Hematopoietic multipotent progenitor cell (in vitro differentiated cells): Measurements from ENCODE around the gene KRT23. TPM values are rescaled to one million over a fixed set of nuclear protein-coding genes. Genes with fewer than 3 reads are reported as not detected.

ENCODE experiments used
- DNase-seq, 3 donors: peaks; one replicate each; pipeline ENCODE4 v3.0.0-alpha.2; 2011 to 2015; ENCODE audit warnings: low read depth in 2 of 3, low spot score in 2 of 3
- total RNA-seq: library from RNA; depleted of rRNA; stranded (reverse); fragments of >200 nt; gene quantifications from one replicate; pipeline ENCODE4 v1.2.3, GENCODE V29; 2012

Gene KRT23
- total RNA-seq, 1 donor, result under 0.01 TPM

GRCh38 chr17:40873801-40874200 is 63.6 kb downstream of the KRT23 start:
- DNase-seq, result no peak

GRCh38 chr17:40873255-40873654 is 64.2 kb downstream of the KRT23 start:
- no peak for DNase-seq

Other genes starting within 250 kb of the KRT23 start
- not detected for gene KRT24, start 233.9 kb downstream of the KRT23 start, total RNA-seq
- gene KRT25, start 182.3 kb downstream of the KRT23 start, total RNA-seq, result not detected
- not detected for gene KRT26, start 165.4 kb downstream of the KRT23 start, total RNA-seq
- not detected for gene KRT27, start 155.1 kb downstream of the KRT23 start, total RNA-seq
- gene KRT28, start 137.7 kb downstream of the KRT23 start, total RNA-seq, result not detected
- gene KRT10, start 115.0 kb downstream of the KRT23 start, total RNA-seq, result 3.8 TPM
- gene KRT12, start 70.4 kb downstream of the KRT23 start, total RNA-seq, result not detected
- gene KRT20, start 52.4 kb downstream of the KRT23 start, total RNA-seq, result not detected
- under 0.01 TPM for gene KRT39, start 29.3 kb upstream of the KRT23 start, total RNA-seq
- not detected for gene KRT40, start 46.7 kb upstream of the KRT23 start, total RNA-seq
- gene KRTAP3-3, start 56.5 kb upstream of the KRT23 start, total RNA-seq, result not detected
- not detected for gene KRTAP3-2, start 62.3 kb upstream of the KRT23 start, total RNA-seq
- not detected for gene KRTAP3-1, start 71.5 kb upstream of the KRT23 start, total RNA-seq
- not detected for gene KRTAP1-5, start 89.6 kb upstream of the KRT23 start, total RNA-seq
- not detected for gene KRTAP1-4, start 92.5 kb upstream of the KRT23 start, total RNA-seq
- not detected for gene KRTAP1-3, start 97.2 kb upstream of the KRT23 start, total RNA-seq
- not detected for gene KRTAP1-1, start 103.8 kb upstream of the KRT23 start, total RNA-seq
- gene KRTAP2-1, start 109.7 kb upstream of the KRT23 start, total RNA-seq, result not detected
- gene KRTAP2-2, start 117.6 kb upstream of the KRT23 start, total RNA-seq, result not detected
- not detected for gene KRTAP2-3, start 122.5 kb upstream of the KRT23 start, total RNA-seq
- not detected for gene KRTAP2-4, start 128.2 kb upstream of the KRT23 start, total RNA-seq
- gene KRTAP4-7, start 146.5 kb upstream of the KRT23 start, total RNA-seq, result not detected
- not detected for gene KRTAP4-8, start 160.5 kb upstream of the KRT23 start, total RNA-seq
- not detected for gene KRTAP4-16, start 164.6 kb upstream of the KRT23 start, total RNA-seq
- gene KRTAP4-9, start 167.7 kb upstream of the KRT23 start, total RNA-seq, result under 0.01 TPM
- gene KRTAP4-11, start 180.7 kb upstream of the KRT23 start, total RNA-seq, result not detected
- gene KRTAP4-12, start 186.5 kb upstream of the KRT23 start, total RNA-seq, result not detected
- not detected for gene KRTAP4-6, start 202.9 kb upstream of the KRT23 start, total RNA-seq
- gene KRTAP4-5, start 212.2 kb upstream of the KRT23 start, total RNA-seq, result not detected
- not detected for gene KRTAP4-4, start 223.1 kb upstream of the KRT23 start, total RNA-seq
- not detected for gene KRTAP4-3, start 230.6 kb upstream of the KRT23 start, total RNA-seq
- gene KRTAP4-2, start 240.6 kb upstream of the KRT23 start, total RNA-seq, result not detected
- not detected for gene KRTAP4-1, start 247.3 kb upstream of the KRT23 start, total RNA-seq